ENCODE measurements around the gene HSF4.

Gene HSF4

DNA sequence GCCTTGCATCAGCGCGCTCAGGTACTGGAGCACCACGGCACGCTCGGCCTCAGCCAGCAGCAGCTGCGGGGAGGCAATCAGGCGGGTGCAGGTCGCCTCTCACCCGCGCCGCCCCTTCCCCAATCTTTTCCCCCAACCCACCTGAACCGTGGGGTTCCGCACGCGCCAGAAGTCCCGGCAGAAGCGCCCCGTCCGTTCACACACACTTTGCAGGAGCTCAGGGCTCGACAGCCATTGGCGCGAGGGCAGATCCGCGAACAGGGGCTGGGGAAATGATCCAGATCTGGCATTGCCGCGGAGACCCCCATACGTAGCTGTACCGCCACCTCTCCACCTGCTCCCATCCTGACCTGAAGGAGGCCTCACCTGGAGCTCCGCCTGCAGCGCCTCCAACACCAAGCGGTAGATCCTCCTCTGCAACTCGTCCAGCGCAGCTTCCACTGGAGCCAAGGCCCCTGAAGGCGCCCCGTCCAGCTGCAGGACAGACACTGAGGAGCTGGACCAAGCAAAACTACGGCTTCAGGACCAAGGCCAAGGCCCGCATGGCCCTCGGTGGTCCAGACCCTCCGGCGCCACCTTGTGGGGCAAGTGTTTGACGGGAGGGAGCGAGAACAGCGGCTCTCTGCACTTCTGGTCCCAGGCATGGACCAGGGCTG lies 20.6 kb downstream of the HSF4 start:
- DNase-seq, result peak; percentile 61 to 76 (median 69)
- Histone ChIP-seq H3K9me3 (ENCODE audit: control insufficient read depth, low read length) (no peaks in the 10 kb centered on the region), H3K4me3 (ENCODE audit: insufficient read depth, low read depth, low read length, poor library complexity, severe bottlenecking) (peak overlapping the region; percentile 95), H3K4me1 (ENCODE audit: control insufficient read depth, insufficient read depth, low read length, poor library complexity, severe bottlenecking) (peaks cover 16% of the 10 kb centered on the region), H3K27ac (ENCODE audit: insufficient read depth, low read length, poor library complexity, severe bottlenecking) (no peak overlapping the region), H3K36me3 (ENCODE audit: control insufficient read depth, insufficient read depth, low read length) (no peaks in the 10 kb centered on the region), H3K27me3 (replicated peaks; ENCODE audit: control insufficient read depth, insufficient read depth, low read length, poor library complexity, severe bottlenecking) (no peaks in the 10 kb centered on the region)

DNA sequence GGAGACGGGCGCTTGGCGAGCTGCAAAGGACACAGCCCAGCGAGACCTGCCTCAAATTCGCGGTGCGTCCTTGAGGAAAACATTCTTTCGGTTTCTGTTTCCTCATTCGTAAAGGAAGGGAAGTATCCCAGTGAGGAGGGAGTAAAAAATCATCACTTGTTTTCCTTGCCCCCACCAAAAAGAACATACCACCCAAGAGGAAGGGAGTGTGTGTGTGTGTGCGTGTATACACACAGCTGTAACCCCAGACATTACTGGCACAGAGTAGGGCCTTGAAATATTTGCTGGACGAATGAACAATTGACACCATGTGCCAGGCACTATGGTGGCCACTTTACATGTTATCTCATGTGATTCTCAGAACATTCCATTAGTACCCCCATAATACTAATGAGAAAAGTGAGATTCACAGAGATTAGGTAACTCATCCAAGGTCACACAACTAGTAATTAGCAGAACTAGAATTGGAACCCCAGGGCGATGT lies 21.1 kb downstream of the HSF4 start:
- H3K9me3 ChIP-seq (ENCODE audit: control insufficient read depth, low read length), result no peaks in the 10 kb centered on the region
- H3K4me3 ChIP-seq (ENCODE audit: insufficient read depth, low read depth, low read length, poor library complexity, severe bottlenecking), result peak overlapping the region; percentile 95
- no peak for DNase-seq
- no peaks in the 10 kb centered on the region for H3K36me3 ChIP-seq (ENCODE audit: control insufficient read depth, insufficient read depth, low read length)
- H3K27me3 ChIP-seq (replicated peaks; ENCODE audit: control insufficient read depth, insufficient read depth, low read length, poor library complexity, severe bottlenecking), result no peaks in the 10 kb centered on the region
- H3K4me1 ChIP-seq (ENCODE audit: control insufficient read depth, insufficient read depth, low read length, poor library complexity, severe bottlenecking), result peaks cover 16% of the 10 kb centered on the region
- no peak overlapping the region for H3K27ac ChIP-seq (ENCODE audit: insufficient read depth, low read length, poor library complexity, severe bottlenecking)

DNA sequence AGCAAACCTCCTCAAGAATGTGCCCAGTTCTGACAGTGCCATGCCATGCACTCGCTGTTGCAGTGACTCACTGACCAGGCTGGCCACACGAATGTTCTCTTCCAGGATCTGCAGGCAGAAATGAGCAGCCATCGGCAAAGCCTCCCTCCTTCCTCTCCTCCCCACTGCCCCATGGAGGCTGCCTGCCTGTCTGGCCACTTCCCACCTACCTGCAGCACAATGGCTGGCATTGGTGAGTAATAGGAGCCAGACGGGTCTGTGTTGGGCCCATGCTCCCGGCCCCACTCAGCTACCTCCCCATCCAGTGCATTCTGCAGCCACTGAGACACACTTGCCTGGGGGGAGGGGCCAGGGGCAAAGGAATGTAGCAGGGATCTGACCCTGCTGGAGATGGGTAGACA lies 22.0 kb downstream of the HSF4 start:
- Histone ChIP-seq H3K4me3 (ENCODE audit: insufficient read depth, low read depth, low read length, poor library complexity, severe bottlenecking) (no peak overlapping the region), H3K27me3 (replicated peaks; ENCODE audit: control insufficient read depth, insufficient read depth, low read length, poor library complexity, severe bottlenecking) (no peaks in the 10 kb centered on the region), H3K27ac (ENCODE audit: insufficient read depth, low read length, poor library complexity, severe bottlenecking) (no peak overlapping the region), H3K9me3 (ENCODE audit: control insufficient read depth, low read length) (no peaks in the 10 kb centered on the region), H3K4me1 (ENCODE audit: control insufficient read depth, insufficient read depth, low read length, poor library complexity, severe bottlenecking) (peaks cover 19% of the 10 kb centered on the region), H3K36me3 (ENCODE audit: control insufficient read depth, insufficient read depth, low read length) (no peaks in the 10 kb centered on the region)
- no peak for DNase-seq

DNA sequence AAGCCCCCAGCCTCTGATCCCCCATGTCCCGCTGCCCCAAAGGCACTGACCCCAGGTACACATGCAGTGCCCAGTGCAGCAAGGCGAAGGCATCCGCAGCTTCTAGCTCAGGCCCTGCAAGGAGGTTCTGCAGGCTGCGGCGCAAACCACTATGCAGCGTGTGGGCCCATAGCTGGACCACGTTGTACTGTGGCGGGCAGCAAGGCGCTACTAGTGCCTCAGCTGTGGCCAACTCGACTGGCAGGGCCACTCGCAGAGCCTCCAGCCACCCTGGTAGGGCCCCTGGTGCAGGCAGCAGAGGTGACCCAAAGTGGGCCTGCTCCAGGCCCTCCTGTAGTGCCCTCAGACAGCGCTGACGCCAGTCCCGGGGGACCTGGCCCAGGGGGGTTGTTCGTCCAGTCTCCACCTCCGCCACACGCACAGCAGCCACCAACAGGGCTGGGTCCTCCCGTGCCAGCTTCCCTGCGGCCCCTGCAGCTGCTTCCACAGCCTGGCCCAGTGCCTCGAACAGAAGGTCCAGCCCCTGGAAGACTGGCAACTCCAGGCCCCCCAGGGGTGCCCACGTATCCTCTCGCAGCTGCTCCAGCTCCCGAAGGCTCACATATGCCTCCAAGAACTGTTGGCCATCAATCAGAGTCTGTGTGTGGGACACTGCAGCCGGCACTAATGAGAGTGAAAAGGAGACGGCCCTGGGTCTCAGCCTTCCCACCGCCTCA lies 22.8 kb downstream of the HSF4 start:
- Histone ChIP-seq H3K36me3 (ENCODE audit: control insufficient read depth, insufficient read depth, low read length) (no peaks in the 10 kb centered on the region), H3K4me1 (ENCODE audit: control insufficient read depth, insufficient read depth, low read length, poor library complexity, severe bottlenecking) (peaks cover 23% of the 10 kb centered on the region), H3K4me3 (ENCODE audit: insufficient read depth, low read depth, low read length, poor library complexity, severe bottlenecking) (no peak overlapping the region)

DNA sequence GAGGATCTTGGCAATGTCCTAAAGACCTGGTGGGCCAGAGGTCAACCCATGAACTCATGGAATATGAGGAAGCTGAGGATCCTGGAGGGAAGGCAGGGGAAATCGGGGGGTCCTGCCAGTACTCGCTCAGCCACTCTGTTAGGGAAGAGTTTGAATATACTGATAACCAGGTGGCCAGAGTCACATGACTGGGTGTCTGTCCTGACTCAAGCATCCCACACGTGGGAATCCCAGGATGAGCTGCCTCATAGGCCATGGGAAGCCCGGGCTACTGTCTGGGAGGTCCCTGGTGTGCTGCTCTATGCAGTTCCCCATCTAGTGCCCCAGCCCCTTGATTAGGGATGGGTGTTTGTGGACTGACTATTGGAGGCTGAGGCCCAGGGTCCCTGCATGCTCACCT lies 23.8 kb downstream of the HSF4 start:
- peaks cover 33% of the 10 kb centered on the region for H3K4me1 ChIP-seq (ENCODE audit: control insufficient read depth, insufficient read depth, low read length, poor library complexity, severe bottlenecking)
- H3K9me3 ChIP-seq (ENCODE audit: control insufficient read depth, low read length), result no peaks in the 10 kb centered on the region
- H3K4me3 ChIP-seq (ENCODE audit: insufficient read depth, low read depth, low read length, poor library complexity, severe bottlenecking), result no peak overlapping the region
- H3K27me3 ChIP-seq (replicated peaks; ENCODE audit: control insufficient read depth, insufficient read depth, low read length, poor library complexity, severe bottlenecking), result no peaks in the 10 kb centered on the region
- no peak overlapping the region for H3K27ac ChIP-seq (ENCODE audit: insufficient read depth, low read length, poor library complexity, severe bottlenecking)
- H3K36me3 ChIP-seq (ENCODE audit: control insufficient read depth, insufficient read depth, low read length), result no peaks in the 10 kb centered on the region
- no peak for DNase-seq

More for the DNA sequence above, 22.8 kb downstream of the HSF4 start:
- DNase-seq, result no peak
- H3K27ac ChIP-seq (ENCODE audit: insufficient read depth, low read length, poor library complexity, severe bottlenecking), result no peak overlapping the region
- no peaks in the 10 kb centered on the region for H3K27me3 ChIP-seq (replicated peaks; ENCODE audit: control insufficient read depth, insufficient read depth, low read length, poor library complexity, severe bottlenecking)
- H3K9me3 ChIP-seq (ENCODE audit: control insufficient read depth, low read length), result no peaks in the 10 kb centered on the region

DNA sequence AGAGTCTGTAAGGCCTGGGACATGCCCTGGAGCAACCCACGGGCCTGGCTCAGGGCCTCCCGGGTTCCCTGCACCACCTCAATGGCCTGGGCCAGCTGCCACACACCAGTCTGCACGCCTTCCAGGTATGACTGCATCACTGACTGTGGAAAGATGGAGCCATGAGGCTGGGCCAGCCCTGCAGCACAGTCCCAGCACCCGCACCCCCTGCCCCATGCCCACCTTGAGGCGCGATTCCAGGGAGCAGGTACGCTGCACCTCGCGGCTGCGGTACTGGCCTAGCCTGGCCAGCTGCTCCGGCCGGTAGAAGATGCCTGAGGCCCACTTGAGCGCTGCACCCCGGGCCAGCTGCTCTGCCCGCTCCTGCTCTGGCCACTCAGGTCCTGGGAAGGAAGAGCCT lies 24.3 kb downstream of the HSF4 start:
- no peak for DNase-seq
- Histone ChIP-seq H3K4me1 (ENCODE audit: control insufficient read depth, insufficient read depth, low read length, poor library complexity, severe bottlenecking) (peaks cover 38% of the 10 kb centered on the region), H3K9me3 (ENCODE audit: control insufficient read depth, low read length) (no peaks in the 10 kb centered on the region), H3K27ac (ENCODE audit: insufficient read depth, low read length, poor library complexity, severe bottlenecking) (no peak overlapping the region), H3K36me3 (ENCODE audit: control insufficient read depth, insufficient read depth, low read length) (no peaks in the 10 kb centered on the region), H3K27me3 (replicated peaks; ENCODE audit: control insufficient read depth, insufficient read depth, low read length, poor library complexity, severe bottlenecking) (no peaks in the 10 kb centered on the region), H3K4me3 (ENCODE audit: insufficient read depth, low read depth, low read length, poor library complexity, severe bottlenecking) (no peak overlapping the region)

DNA sequence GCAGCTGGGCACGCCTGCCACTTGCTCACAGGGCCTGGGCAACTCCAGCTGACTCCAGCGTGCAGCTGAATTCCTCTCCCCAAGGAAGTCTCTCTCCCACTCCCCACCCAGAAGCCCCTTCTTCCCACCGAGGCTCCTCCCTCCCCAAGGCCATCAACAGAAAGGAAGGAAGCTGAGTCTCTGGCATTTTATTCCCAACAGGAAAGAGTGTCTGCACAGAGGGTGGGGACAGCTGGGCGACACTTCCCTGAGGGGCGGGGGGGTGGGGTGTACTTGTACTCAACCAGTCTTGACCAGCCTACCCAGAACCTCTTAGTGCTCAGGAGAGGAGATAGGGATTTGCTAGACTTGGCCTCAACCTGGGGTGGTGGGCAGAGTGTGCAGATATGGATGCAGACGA lies 25.5 kb downstream of the HSF4 start, which contains the start of gene EXOC3L1:
EXOC3L1 (minus strand) TSS at position 96 of the 400 bp plus-strand sequence. CDS start 460 bp downstream, outside the sequence.
- Histone ChIP-seq H3K4me1 (ENCODE audit: control insufficient read depth, insufficient read depth, low read length, poor library complexity, severe bottlenecking) (peaks cover 32% of the 10 kb centered on the region), H3K36me3 (ENCODE audit: control insufficient read depth, insufficient read depth, low read length) (peaks cover 8% of the 10 kb centered on the region), H3K27me3 (replicated peaks; ENCODE audit: control insufficient read depth, insufficient read depth, low read length, poor library complexity, severe bottlenecking) (no peaks in the 10 kb centered on the region), H3K9me3 (ENCODE audit: control insufficient read depth, low read length) (no peaks in the 10 kb centered on the region), H3K27ac (ENCODE audit: insufficient read depth, low read length, poor library complexity, severe bottlenecking) (no peak within 1 kb of the TSS), H3K4me3 (ENCODE audit: insufficient read depth, low read depth, low read length, poor library complexity, severe bottlenecking) (no peak within 1 kb of the TSS)
- no peak for DNase-seq

DNA sequence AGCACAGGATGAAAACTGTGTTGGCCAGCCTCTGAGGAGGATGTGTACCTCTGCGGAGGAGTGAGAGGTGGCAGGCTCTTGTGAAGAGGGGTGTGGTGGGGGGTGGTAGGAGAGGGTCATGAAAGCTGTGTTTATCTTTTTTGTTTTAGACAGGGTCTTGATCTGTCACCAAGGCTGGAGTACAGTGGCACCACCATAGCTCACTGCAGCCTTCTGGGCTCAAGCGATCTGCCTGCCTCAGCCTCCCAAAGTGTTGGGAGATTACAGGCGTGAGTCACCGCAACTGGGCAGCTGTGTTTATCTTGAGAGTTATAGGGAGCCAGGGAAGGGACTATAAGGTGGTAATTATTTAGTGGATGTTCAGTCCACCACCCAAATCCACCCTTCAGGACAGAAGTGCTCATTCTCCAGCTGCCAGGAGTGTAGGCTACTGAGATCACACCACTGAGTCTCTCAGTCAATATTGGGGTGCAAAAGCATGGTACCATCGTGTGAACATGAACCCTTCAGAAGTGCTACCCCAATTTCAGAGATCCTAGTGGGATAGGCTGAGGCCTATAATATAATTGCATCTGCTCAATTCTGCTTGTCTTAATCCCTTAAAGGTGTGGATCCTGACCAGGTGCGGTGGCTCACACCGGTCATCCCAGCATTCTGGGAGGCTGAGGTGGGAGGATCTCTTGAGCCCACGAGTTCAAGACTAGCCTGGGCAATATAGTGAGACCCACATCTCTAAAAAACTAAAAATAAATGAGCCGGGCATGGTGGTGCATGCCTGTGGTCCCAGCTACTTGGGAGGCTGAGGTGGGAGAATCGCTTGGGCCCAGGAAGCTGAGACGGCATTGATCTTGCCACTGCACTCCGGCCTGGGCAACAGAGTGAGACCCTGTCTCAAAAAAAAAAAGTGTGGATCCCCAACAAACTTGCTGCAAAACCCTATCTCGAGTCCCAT lies 26.2 kb downstream of the HSF4 start:
- Histone ChIP-seq H3K4me3 (ENCODE audit: insufficient read depth, low read depth, low read length, poor library complexity, severe bottlenecking) (no peak overlapping the region), H3K4me1 (ENCODE audit: control insufficient read depth, insufficient read depth, low read length, poor library complexity, severe bottlenecking) (peaks cover 26% of the 10 kb centered on the region), H3K36me3 (ENCODE audit: control insufficient read depth, insufficient read depth, low read length) (peaks cover 15% of the 10 kb centered on the region), H3K9me3 (ENCODE audit: control insufficient read depth, low read length) (no peaks in the 10 kb centered on the region), H3K27ac (ENCODE audit: insufficient read depth, low read length, poor library complexity, severe bottlenecking) (no peak overlapping the region), H3K27me3 (replicated peaks; ENCODE audit: control insufficient read depth, insufficient read depth, low read length, poor library complexity, severe bottlenecking) (no peaks in the 10 kb centered on the region)
- no peak for DNase-seq

DNA sequence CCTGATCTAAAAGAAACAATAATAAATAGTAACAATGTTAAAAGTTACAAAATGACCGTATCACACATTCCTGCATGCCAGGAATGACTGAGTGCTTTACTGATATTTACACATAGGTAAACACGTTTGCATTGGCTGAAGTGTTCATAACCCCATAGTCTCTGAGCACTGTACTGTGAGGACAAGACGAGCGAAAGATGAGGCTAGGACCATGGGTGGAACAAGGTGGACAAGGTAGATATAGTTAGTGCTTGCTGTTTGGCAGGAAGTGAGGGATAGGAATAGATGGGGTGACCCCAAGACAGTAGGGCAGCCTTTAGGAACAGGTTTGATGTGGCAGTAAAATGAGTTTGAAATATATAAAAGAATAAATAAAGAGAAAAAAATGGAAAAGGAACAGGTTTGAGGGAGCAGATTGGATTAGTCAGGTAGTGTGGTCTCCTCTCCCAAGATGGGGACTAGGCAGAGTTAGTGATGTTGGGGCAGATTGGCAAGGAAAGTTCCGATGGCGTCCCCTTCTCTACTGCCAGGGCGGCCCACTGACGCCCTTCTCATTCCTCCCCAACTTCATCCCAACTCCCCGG lies 27.0 kb downstream of the HSF4 start:
- peak overlapping the region; percentile 85 for H3K27ac ChIP-seq (ENCODE audit: insufficient read depth, low read length, poor library complexity, severe bottlenecking)
- no peak for DNase-seq
- H3K9me3 ChIP-seq (ENCODE audit: control insufficient read depth, low read length), result no peaks in the 10 kb centered on the region
- peaks cover 23% of the 10 kb centered on the region for H3K36me3 ChIP-seq (ENCODE audit: control insufficient read depth, insufficient read depth, low read length)
- peaks cover 26% of the 10 kb centered on the region for H3K4me1 ChIP-seq (ENCODE audit: control insufficient read depth, insufficient read depth, low read length, poor library complexity, severe bottlenecking)
- H3K4me3 ChIP-seq (ENCODE audit: insufficient read depth, low read depth, low read length, poor library complexity, severe bottlenecking), result peak overlapping the region; percentile 73
- no peaks in the 10 kb centered on the region for H3K27me3 ChIP-seq (replicated peaks; ENCODE audit: control insufficient read depth, insufficient read depth, low read length, poor library complexity, severe bottlenecking)

Data from effector memory CD4-positive, alpha-beta T cell (primary cell).